ENCODE measurements around the gene SLC6A6.

SLC6A6 gene

DNA sequence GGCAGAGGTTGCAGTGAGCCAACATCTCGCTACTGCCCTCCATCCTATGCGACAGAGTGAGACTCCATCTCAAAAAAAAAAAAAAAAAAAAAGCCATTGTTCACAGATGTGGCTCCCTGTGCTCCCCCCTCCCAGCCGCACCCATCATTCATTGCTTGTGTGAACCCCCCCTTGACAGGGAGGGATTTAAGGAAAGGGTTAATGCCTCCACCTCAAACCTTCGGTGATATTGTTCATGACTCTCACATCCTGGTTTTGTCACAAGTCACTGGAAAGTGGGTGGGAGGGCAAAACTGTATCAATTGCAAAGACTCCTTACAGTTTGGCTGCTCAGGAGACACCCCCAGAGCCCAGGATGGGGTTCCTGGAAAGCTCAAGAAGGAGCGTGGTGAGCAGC lies 7.7 kb downstream of the SLC6A6 start:
- no peak overlapping the region for H3K4me3 ChIP-seq (replicated peaks; ENCODE audit: low read depth, low read length)
- TF ChIP-seq, protein P1, sequence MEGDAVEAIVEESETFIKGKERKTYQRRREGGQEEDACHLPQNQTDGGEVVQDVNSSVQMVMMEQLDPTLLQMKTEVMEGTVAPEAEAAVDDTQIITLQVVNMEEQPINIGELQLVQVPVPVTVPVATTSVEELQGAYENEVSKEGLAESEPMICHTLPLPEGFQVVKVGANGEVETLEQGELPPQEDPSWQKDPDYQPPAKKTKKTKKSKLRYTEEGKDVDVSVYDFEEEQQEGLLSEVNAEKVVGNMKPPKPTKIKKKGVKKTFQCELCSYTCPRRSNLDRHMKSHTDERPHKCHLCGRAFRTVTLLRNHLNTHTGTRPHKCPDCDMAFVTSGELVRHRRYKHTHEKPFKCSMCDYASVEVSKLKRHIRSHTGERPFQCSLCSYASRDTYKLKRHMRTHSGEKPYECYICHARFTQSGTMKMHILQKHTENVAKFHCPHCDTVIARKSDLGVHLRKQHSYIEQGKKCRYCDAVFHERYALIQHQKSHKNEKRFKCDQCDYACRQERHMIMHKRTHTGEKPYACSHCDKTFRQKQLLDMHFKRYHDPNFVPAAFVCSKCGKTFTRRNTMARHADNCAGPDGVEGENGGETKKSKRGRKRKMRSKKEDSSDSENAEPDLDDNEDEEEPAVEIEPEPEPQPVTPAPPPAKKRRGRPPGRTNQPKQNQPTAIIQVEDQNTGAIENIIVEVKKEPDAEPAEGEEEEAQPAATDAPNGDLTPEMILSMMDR (IDR thresholded peaks at IDR 0.05; ENCODE audit: low read depth, low read length, missing control alignments) = no peak
- no peak for DNase-seq (ENCODE audit: extremely low read depth, low read depth)

DNA sequence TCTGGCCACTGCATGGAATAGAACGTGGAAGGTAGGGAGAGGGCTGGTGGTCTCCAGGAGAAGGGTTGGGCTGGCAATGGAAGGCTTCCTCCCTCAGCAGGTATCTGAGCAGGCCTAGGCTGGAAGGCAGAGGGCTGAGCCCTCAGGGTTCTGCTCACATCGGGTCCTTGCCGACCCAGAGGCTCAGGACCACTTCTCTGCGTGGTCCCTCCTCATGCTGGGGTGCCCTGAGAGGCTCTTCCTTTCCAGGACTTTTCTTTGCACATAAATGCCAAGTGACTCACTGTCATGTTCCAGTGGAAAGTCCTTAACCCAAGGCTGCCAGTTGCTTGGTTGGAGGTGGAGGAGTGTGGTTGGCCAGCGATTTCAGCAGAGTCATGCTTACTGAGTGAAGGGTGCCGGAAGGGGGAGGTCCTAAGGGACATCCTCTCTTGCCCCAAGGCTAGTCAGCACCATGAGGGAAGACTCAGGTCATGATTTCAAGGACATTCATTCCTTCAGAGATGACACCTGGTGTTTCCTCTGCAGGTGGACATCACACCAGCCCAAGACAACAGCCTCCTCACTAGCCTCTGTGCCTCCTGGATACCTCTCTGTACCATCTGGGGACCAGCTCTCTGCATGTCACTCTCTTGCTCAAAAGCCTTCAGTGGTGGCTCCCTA lies 8.2 kb downstream of the SLC6A6 start:
- TF ChIP-seq, protein P1 (IDR thresholded peaks at IDR 0.05; ENCODE audit: low read depth, low read length, missing control alignments) = no peak
- no peak for DNase-seq (ENCODE audit: extremely low read depth, low read depth)

GRCh38 chr3:14411166-14411526 lies 8.7 kb downstream of the SLC6A6 start:
- no peak overlapping the region for H3K4me3 ChIP-seq (replicated peaks; ENCODE audit: low read depth, low read length)
- TF ChIP-seq, protein P1 (IDR thresholded peaks at IDR 0.05; ENCODE audit: low read depth, low read length, missing control alignments) = no peak
- no peak for DNase-seq (ENCODE audit: extremely low read depth, low read depth)

More for the DNA sequence above, 8.2 kb downstream of the SLC6A6 start:
- H3K4me3 ChIP-seq (replicated peaks; ENCODE audit: low read depth, low read length) = no peak overlapping the region

GRCh38 chr3:14411988-14412387 lies 9.6 kb downstream of the SLC6A6 start:
- no peak for DNase-seq (ENCODE audit: extremely low read depth, low read depth)
- TF ChIP-seq, protein P1 (IDR thresholded peaks at IDR 0.05; ENCODE audit: low read depth, low read length, missing control alignments) = peak; percentile 50
- H3K4me3 ChIP-seq (replicated peaks; ENCODE audit: low read depth, low read length) = no peak overlapping the region

DNA sequence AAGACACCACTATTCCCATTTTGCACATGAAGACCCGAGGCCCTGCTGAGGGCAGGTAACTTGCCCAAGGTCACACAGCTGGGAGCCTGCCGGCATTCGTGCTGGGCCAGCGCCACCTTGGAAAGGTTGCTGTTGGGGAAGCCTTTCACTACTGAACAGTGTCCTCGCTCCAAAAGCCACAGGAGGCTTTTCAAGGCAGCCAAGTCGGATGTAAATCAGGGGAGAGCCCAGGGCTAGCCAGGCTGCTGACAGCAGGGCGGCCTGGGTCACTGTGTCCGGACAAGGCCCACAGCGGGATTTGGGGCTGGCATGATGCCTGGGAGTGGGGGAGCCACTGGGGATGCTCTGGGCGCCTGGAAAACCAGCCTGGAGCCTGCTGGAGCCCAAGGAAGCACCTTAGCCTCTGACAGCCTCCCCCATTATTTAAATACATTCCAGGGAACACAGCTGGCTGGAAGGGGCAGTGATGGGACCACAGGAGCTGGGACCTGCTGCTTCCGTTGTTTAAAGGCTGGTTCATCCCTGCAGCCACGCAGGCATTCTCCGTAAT lies 10.5 kb downstream of the SLC6A6 start:
- H3K4me3 ChIP-seq (replicated peaks; ENCODE audit: low read depth, low read length) = no peak overlapping the region
- DNase-seq (ENCODE audit: extremely low read depth, low read depth) = no peak

GRCh38 chr3:14413381-14414071 lies 11.1 kb downstream of the SLC6A6 start:
- H3K4me3 ChIP-seq (replicated peaks; ENCODE audit: low read depth, low read length) = no peak overlapping the region
- TF ChIP-seq, protein P1 (IDR thresholded peaks at IDR 0.05; ENCODE audit: low read depth, low read length, missing control alignments) = no peak
- no peak for DNase-seq (ENCODE audit: extremely low read depth, low read depth)

More for the DNA sequence above, 10.5 kb downstream of the SLC6A6 start:
- TF ChIP-seq, protein P1 (IDR thresholded peaks at IDR 0.05; ENCODE audit: low read depth, low read length, missing control alignments) = no peak
